Endometrial microvascular endothelial cells (primary cell): ENCODE data around the gene SNAP29. TPM values are rescaled to one million over a fixed set of nuclear protein-coding genes. Genes with fewer than 3 reads are reported as not detected.

Experiments
- total RNA-seq: library from RNA; depleted of rRNA; stranded (reverse); fragments of >200 nt; gene quantifications from one replicate; pipeline ENCODE4 v1.2.3, GENCODE V29; 2015; ENCODE audit errors: inconsistent ontology term

Gene SNAP29
- total RNA-seq, 1 donor from 2014 or later, result 17.9 TPM

Other genes starting within 250 kb of the SNAP29 start
- gene SERPIND1, start 84.9 kb upstream of the SNAP29 start, total RNA-seq, result 29.5 TPM
- 52.4 TPM for gene PI4KA, start 196 bp upstream of the SNAP29 start, total RNA-seq
- gene CRKL, start 58.4 kb downstream of the SNAP29 start, total RNA-seq, result 55.8 TPM
- not detected for gene AIFM3, start 108.2 kb downstream of the SNAP29 start, total RNA-seq
- 52.0 TPM for gene LZTR1, start 123.3 kb downstream of the SNAP29 start, total RNA-seq
- 17.0 TPM for gene THAP7, start 143.1 kb downstream of the SNAP29 start, total RNA-seq
- gene P2RX6, start 156.2 kb downstream of the SNAP29 start, total RNA-seq, result not detected
- not detected for gene SLC7A4, start 173.6 kb downstream of the SNAP29 start, total RNA-seq
- gene LRRC74B, start 186.9 kb downstream of the SNAP29 start, total RNA-seq, result not detected